Fibroblast of lung (primary cell): ENCODE measurements around the gene TECR. TPM values are rescaled to one million over a fixed set of nuclear protein-coding genes. Genes with fewer than 3 reads are reported as not detected.

Source experiments
- DNase-seq, 2 donors: peaks; one replicate each; pipeline versions ENCODE4 v3.0.0 to v3.0.0-alpha.2; 2010; ENCODE audit warnings: low read depth in 2 of 2
- H2AFZ ChIP-seq: 2 replicates; pipeline ENCODE4 v1.5.1; 2012; ENCODE audit warnings: low read length, control low read depth, inconsistent platforms
- H3K27ac ChIP-seq: 2 replicates; pipeline ENCODE4 v1.5.1; 2011; ENCODE audit warnings: low read length, control low read depth; ENCODE audit not compliant: insufficient read depth
- H3K27me3 ChIP-seq: 2 replicates; pipeline ENCODE4 v1.5.1; 2011; ENCODE audit warnings: mild to moderate bottlenecking, low read length; ENCODE audit not compliant: control insufficient read depth, insufficient read depth
- H3K36me3 ChIP-seq: 2 replicates; pipeline ENCODE4 v1.5.1; 2011; ENCODE audit warnings: low read length; ENCODE audit not compliant: control insufficient read depth, insufficient read depth
- H3K4me1 ChIP-seq: 2 replicates; pipeline ENCODE4 v1.5.1; 2011; ENCODE audit warnings: low read length; ENCODE audit not compliant: control insufficient read depth, insufficient read depth; ENCODE audit errors: extremely low read depth
- H3K4me2 ChIP-seq: 2 replicates; pipeline ENCODE4 v1.5.1; 2011; ENCODE audit warnings: low read length, control low read depth; ENCODE audit not compliant: insufficient read depth; ENCODE audit errors: extremely low read depth
- H3K4me3 ChIP-seq, 4 experiments: fragments of 200-600 bp in 1 of 4; sonication (generic) in 1 of 4; replicated peaks in 1 of 4; 2 replicates each; pipeline ENCODE4 v1.5.1; 2011 to 2016; ENCODE audit warnings: low read length in 4 of 4, low read depth in 3 of 4, mild to moderate bottlenecking in 3 of 4, control low read depth in 2 of 4, inconsistent platforms in 1 of 4, mixed read lengths in 1 of 4; ENCODE audit not compliant: insufficient read depth in 1 of 4; ENCODE audit errors: control extremely low read depth in 1 of 4
- H3K79me2 ChIP-seq: 2 replicates; pipeline ENCODE4 v1.5.1; 2012; ENCODE audit warnings: mild to moderate bottlenecking, low read length, inconsistent platforms; ENCODE audit not compliant: control insufficient read depth, insufficient read depth
- H3K9ac ChIP-seq: 2 replicates; pipeline ENCODE4 v1.5.1; 2011; ENCODE audit warnings: mild to moderate bottlenecking, low read length, control low read depth; ENCODE audit not compliant: insufficient read depth
- H3K9me3 ChIP-seq: 2 replicates; pipeline ENCODE4 v1.5.1; 2012; ENCODE audit warnings: low read depth, low read length; ENCODE audit not compliant: control insufficient read depth, insufficient read depth
- H4K20me1 ChIP-seq: 2 replicates; pipeline ENCODE4 v1.5.1; 2011; ENCODE audit warnings: low read length; ENCODE audit not compliant: control insufficient read depth, insufficient read depth; ENCODE audit errors: extremely low read depth
- CTCF ChIP-seq, 2 donors: IDR thresholded peaks in 1 of 2; conservative IDR thresholded peaks in 1 of 2; 1 replicate in 1 of 2; 2 replicates in 1 of 2; pipeline ENCODE4 v1.5.1; 2011 to 2012; ENCODE audit warnings: low read length in 2 of 2, control low read depth in 1 of 2, inconsistent platforms in 1 of 2, low read depth in 1 of 2, mild to moderate bottlenecking in 1 of 2
- EZH2 ChIP-seq: IDR thresholded peaks from 2 replicates; pipeline ENCODE4 v1.5.1; 2012; ENCODE audit warnings: low read length, control low read depth, mild to moderate bottlenecking; ENCODE audit errors: missing control alignments
- polyA minus RNA-seq: library from RNA; depleted of rRNA, polyadenylated mRNA; stranded (reverse); fragments of >200 nt; gene quantifications from 2 replicates; pipeline ENCODE4 v1.2.3, GENCODE V29; 2011; ENCODE audit warnings: low replicate concordance
- polyA plus RNA-seq, 2 donors: library from polyadenylated mRNA; depleted of rRNA in 1 of 2; stranded (reverse) in 1 of 2; unstranded in 1 of 2; fragments of >200 nt; gene quantifications; 2 replicates each; pipeline ENCODE4 v1.2.1, GENCODE V29; 2011 to 2012; ENCODE audit warnings: missing spikeins in 1 of 2
- total RNA-seq: library from RNA; depleted of rRNA; stranded (reverse); fragments of >200 nt; gene quantifications from 2 replicates; pipeline ENCODE4 v1.2.1, GENCODE V29; 2014

The TECR gene
- 20.5 and 34.0 TPM in 2 replicates for total RNA-seq
- polyA plus RNA-seq: 73.4 and 109 TPM in 2 replicates
- 103 and 161 TPM in 2 replicates for polyA plus RNA-seq (2012)
- 344 and 409 TPM in 2 replicates for polyA minus RNA-seq

GRCh38 chr19:14529254-14530004 lies at the start of gene TECR:
TSS of gene TECR (plus strand) at chr19:14529594. CDS start at chr19:14529697, 103 bp downstream.
- peak; percentile 99 to 100 for DNase-seq
- Histone ChIP-seq H3K4me2 (peak within 1 kb of the TSS; percentile 80), H3K27ac (peak within 1 kb of the TSS; percentile 86), H3K4me1 (peaks cover 7% of the 10 kb centered on the region), H3K9ac (peak within 1 kb of the TSS; percentile 74), H2AFZ (peak within 1 kb of the TSS; percentile 93), H3K4me3 (peak within 1 kb of the TSS; percentile 78 to 92 (median 88)), H3K9me3 (no peaks in the 10 kb centered on the region), H3K36me3 (no peaks in the 10 kb centered on the region), H3K27me3 (no peaks in the 10 kb centered on the region), H4K20me1 (no peaks in the 10 kb centered on the region), H3K79me2 (peaks cover 20% of the 10 kb centered on the region)
- TF ChIP-seq CTCF (conservative IDR thresholded peaks at IDR 0.05 in 1 of 2, IDR thresholded peaks at IDR 0.05 in 1 of 2; ENCODE audit: low read depth in 1 of 2, low read length in 2 of 2) (no peak), EZH2 (no peak)

- H3K36me3 ChIP-seq: peaks cover 19% of the 10 kb centered on the region
- TF ChIP-seq CTCF (conservative IDR thresholded peaks at IDR 0.05 in 1 of 2, IDR thresholded peaks at IDR 0.05 in 1 of 2; ENCODE audit: low read depth in 1 of 2, low read length in 2 of 2): peak; percentile 65 to 76
- no peak for TF ChIP-seq EZH2
- no peak overlapping the region for H3K4me2 ChIP-seq
Observed at GRCh38 chr19:14479975-14480699, 49.3 kb upstream of the TECR start.

GRCh38 chr19:14480700-14481079 lies 48.7 kb upstream of the TECR start:
- Histone ChIP-seq H3K9me3 (no peaks in the 10 kb centered on the region), H3K79me2 (no peaks in the 10 kb centered on the region), H4K20me1 (no peaks in the 10 kb centered on the region), H3K27ac (peak overlapping the region; percentile 27), H3K27me3 (no peaks in the 10 kb centered on the region), H3K36me3 (peaks cover 19% of the 10 kb centered on the region), H3K4me1 (peaks cover 19% of the 10 kb centered on the region), H3K4me3 (no peak overlapping the region), H2AFZ (no peak overlapping the region), H3K9ac (no peak overlapping the region), H3K4me2 (no peak overlapping the region)
- TF ChIP-seq EZH2: no peak
- no peak for TF ChIP-seq CTCF (conservative IDR thresholded peaks at IDR 0.05 in 1 of 2, IDR thresholded peaks at IDR 0.05 in 1 of 2; ENCODE audit: low read depth in 1 of 2, low read length in 2 of 2)
- DNase-seq: peak; percentile 26 to 71

More at GRCh38 chr19:14479975-14480699, 49.3 kb upstream of the TECR start:
- Histone ChIP-seq H3K79me2 (no peaks in the 10 kb centered on the region), H3K9ac (no peak overlapping the region), H3K27me3 (no peaks in the 10 kb centered on the region), H2AFZ (no peak overlapping the region), H3K9me3 (no peaks in the 10 kb centered on the region), H3K27ac (peak overlapping the region; percentile 27), H4K20me1 (no peaks in the 10 kb centered on the region), H3K4me3 (no peak overlapping the region), H3K4me1 (peaks cover 19% of the 10 kb centered on the region)
- peak; percentile 22 to 32 for DNase-seq
